Panc1 (cell line): ENCODE results near the gene PKNOX2. TPM values are rescaled to one million over a fixed set of nuclear protein-coding genes. Genes with fewer than 3 reads are reported as not detected.

ENCODE experiments used
- ATAC-seq: fragments of 200-7000 bp; cut with Tn5 transposase; 2 replicates; pipeline ENCODE4 v1.9.1; 2020; ENCODE audit warnings: mild to moderate bottlenecking, moderate library complexity
- BruUV-seq: library from RNA; stranded (reverse); fragments of 400-500 nt; replicated peaks from 2 replicates; lab custom pipeline; 2021; lab: Mats Ljungman, UMichigan
- CTCF ChIA-PET: fragments of 300-600 bp; sonication (Branson Sonifier 250); formaldehyde crosslinking; loops from one replicate; lab custom pipeline; 2022; ENCODE audit warnings: antibody characterized with exemption; lab: Charles Lee
- POLR2A ChIA-PET: fragments of 300-600 bp; sonication (Branson Sonifier 250); formaldehyde crosslinking; loops from one replicate; lab custom pipeline; 2022; ENCODE audit warnings: antibody characterized with exemption; lab: Charles Lee
- DNase-seq: peaks from one replicate; pipeline ENCODE4 v3.0.0-alpha.2; 2010; ENCODE audit warnings: low read depth, low spot score
- H3K27ac ChIP-seq: 2 replicates; pipeline ENCODE4 v1.5.1; 2011; ENCODE audit warnings: mild to moderate bottlenecking, low read length, inconsistent platforms
- H3K27me3 ChIP-seq: fragments of 200-500 bp; sonication (Bioruptor generic); 2 replicates; pipeline ENCODE4 v1.6.0; 2014; ENCODE audit warnings: low read length, inconsistent platforms; ENCODE audit not compliant: control insufficient read depth, insufficient read depth
- H3K36me3 ChIP-seq: fragments of 200-500 bp; sonication (Bioruptor generic); 2 replicates; pipeline ENCODE4 v1.5.1; 2014; ENCODE audit warnings: inconsistent platforms, mild to moderate bottlenecking, low read length, moderate library complexity; ENCODE audit not compliant: control insufficient read depth, insufficient read depth
- H3K4me1 ChIP-seq: 2 replicates; pipeline ENCODE4 v1.5.1; 2011; ENCODE audit warnings: inconsistent platforms, mild to moderate bottlenecking, low read length, moderate library complexity; ENCODE audit not compliant: control insufficient read depth, insufficient read depth
- H3K4me3 ChIP-seq, 2 experiments: 2 replicates each; pipeline ENCODE4 v1.5.1; 2011 to 2012; ENCODE audit warnings: low read depth in 2 of 2, low read length in 2 of 2, mild to moderate bottlenecking in 2 of 2, inconsistent platforms in 1 of 2, moderate library complexity in 1 of 2
- H3K9me3 ChIP-seq: fragments of 200-500 bp; sonication (Bioruptor generic); 2 replicates; pipeline ENCODE4 v1.5.1; 2014; ENCODE audit warnings: low read depth, mild to moderate bottlenecking, inconsistent platforms, low read length, moderate library complexity; ENCODE audit not compliant: control insufficient read depth, insufficient read depth
- CTCF ChIP-seq: fragments of 450-650 bp; IDR thresholded peaks from 2 replicates; pipeline ENCODE4 v1.5.1; 2017; ENCODE audit warnings: mild to moderate bottlenecking
- POLR2AphosphoS5 ChIP-seq: IDR thresholded peaks from 2 replicates; pipeline ENCODE4 v1.6.1; 2012; ENCODE audit warnings: mild to moderate bottlenecking, low read depth, low read length, moderate library complexity
- SIN3A ChIP-seq: IDR thresholded peaks from 2 replicates; pipeline ENCODE4 v1.6.1; 2012; ENCODE audit warnings: low read depth, mild to moderate bottlenecking, low read length, moderate library complexity, borderline replicate concordance; ENCODE audit not compliant: insufficient read depth
- TCF7L2 ChIP-seq: IDR thresholded peaks from 2 replicates; pipeline ENCODE4 v1.6.1; 2011; ENCODE audit warnings: mild to moderate bottlenecking, low read depth, low read length, inconsistent platforms
- in situ Hi-C: cut with HindIII; loops from 2 replicates; pipeline ENCODE4 v1.10.0; 2016; ENCODE audit warnings: low sequenced_read_pairs, low pct_unique_long_range_greater_than_20kb
- intact Hi-C: fragments of 100-400 bp; cut with micrococcal nuclease; formaldehyde crosslinking; loops from one replicate; pipeline ENCODE4 v1.10.0; 2022; ENCODE audit not compliant: unreplicated experiment
- total RNA-seq: library from RNA; stranded (reverse); gene quantifications from one replicate; pipeline ENCODE4 v1.2.1, GENCODE V29; 2021; ENCODE audit not compliant: unreplicated experiment
- TF ChIP-seq, protein P1 (sequence below), 2 experiments: IDR thresholded peaks; 2 replicates each; pipeline ENCODE4 v1.6.1; 2011 to 2012; ENCODE audit warnings: low read depth in 2 of 2, control low read depth in 1 of 2, low read length in 1 of 2, mild to moderate bottlenecking in 1 of 2, moderate library complexity in 1 of 2; ENCODE audit not compliant: insufficient read depth in 1 of 2

The PKNOX2 gene
- total RNA-seq, 1 experiment from 2014 or later = not detected

- ATAC-seq = no peak
- no peak for TF ChIP-seq CTCF
- TF ChIP-seq SIN3A = no peak
- no peak for TF ChIP-seq TCF7L2
- TF ChIP-seq, protein P1, sequence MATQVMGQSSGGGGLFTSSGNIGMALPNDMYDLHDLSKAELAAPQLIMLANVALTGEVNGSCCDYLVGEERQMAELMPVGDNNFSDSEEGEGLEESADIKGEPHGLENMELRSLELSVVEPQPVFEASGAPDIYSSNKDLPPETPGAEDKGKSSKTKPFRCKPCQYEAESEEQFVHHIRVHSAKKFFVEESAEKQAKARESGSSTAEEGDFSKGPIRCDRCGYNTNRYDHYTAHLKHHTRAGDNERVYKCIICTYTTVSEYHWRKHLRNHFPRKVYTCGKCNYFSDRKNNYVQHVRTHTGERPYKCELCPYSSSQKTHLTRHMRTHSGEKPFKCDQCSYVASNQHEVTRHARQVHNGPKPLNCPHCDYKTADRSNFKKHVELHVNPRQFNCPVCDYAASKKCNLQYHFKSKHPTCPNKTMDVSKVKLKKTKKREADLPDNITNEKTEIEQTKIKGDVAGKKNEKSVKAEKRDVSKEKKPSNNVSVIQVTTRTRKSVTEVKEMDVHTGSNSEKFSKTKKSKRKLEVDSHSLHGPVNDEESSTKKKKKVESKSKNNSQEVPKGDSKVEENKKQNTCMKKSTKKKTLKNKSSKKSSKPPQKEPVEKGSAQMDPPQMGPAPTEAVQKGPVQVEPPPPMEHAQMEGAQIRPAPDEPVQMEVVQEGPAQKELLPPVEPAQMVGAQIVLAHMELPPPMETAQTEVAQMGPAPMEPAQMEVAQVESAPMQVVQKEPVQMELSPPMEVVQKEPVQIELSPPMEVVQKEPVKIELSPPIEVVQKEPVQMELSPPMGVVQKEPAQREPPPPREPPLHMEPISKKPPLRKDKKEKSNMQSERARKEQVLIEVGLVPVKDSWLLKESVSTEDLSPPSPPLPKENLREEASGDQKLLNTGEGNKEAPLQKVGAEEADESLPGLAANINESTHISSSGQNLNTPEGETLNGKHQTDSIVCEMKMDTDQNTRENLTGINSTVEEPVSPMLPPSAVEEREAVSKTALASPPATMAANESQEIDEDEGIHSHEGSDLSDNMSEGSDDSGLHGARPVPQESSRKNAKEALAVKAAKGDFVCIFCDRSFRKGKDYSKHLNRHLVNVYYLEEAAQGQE (IDR thresholded peaks at IDR 0.05; ENCODE audit: insufficient read depth in 1 of 2, low read depth in 2 of 2, low read length in 1 of 2) = no peak
- no peak for TF ChIP-seq POLR2AphosphoS5
- DNase-seq = no peak
- BruUV-seq = no TSS peak
- intact Hi-C loops = no loop called here
- ChIA-PET CTCF (no interaction called here), POLR2A (no interaction called here)
- Histone ChIP-seq H3K27ac (no peak overlapping the region), H3K4me3 (no peak overlapping the region), H3K27me3 (peaks cover 39% of the 10 kb centered on the region), H3K9me3 (no peaks in the 10 kb centered on the region), H3K36me3 (no peaks in the 10 kb centered on the region), H3K4me1 (no peaks in the 10 kb centered on the region)
- in situ Hi-C loops = no loop called here
These were observed 203.2 kb downstream of the PKNOX2 start for GRCh38 chr11:125367710-125368109.

DNA sequence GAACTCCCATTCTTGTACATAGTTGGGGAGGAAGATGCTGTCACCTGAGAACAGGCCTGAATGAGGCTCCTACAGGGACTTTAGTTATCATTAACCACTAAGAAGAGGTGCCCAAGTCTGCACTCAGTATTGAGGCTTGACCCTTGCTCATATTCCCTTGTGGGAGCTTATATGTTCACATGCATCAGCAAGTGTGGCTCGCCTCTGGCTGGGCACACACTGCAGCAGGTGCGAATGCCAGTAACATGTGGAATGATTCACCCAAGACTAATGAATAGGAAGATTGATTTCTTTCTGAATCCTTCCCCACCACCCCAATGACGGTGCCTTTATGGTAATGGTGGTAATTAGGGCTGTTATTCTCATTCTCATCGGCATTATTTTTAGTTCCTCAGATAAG is 204.2 kb downstream of the PKNOX2 start:
- no peak overlapping the region for H3K4me3 ChIP-seq
- H3K9me3 ChIP-seq = no peaks in the 10 kb centered on the region
- ChIA-PET CTCF (no interaction called here), POLR2A (no interaction called here)
- no TSS peak for BruUV-seq
- in situ Hi-C loops (no loop called here), intact Hi-C loops (no loop called here)
- no peak overlapping the region for H3K27ac ChIP-seq
- no peaks in the 10 kb centered on the region for H3K36me3 ChIP-seq
- TF ChIP-seq TCF7L2 (no peak), CTCF (no peak), POLR2AphosphoS5 (no peak), SIN3A (no peak)
- TF ChIP-seq, protein P1 (IDR thresholded peaks at IDR 0.05; ENCODE audit: insufficient read depth in 1 of 2, low read depth in 2 of 2, low read length in 1 of 2) = no peak
- H3K27me3 ChIP-seq = peaks cover 42% of the 10 kb centered on the region
- DNase-seq (no peak), ATAC-seq (no peak)
- no peaks in the 10 kb centered on the region for H3K4me1 ChIP-seq
